Endodermal cell (in vitro differentiated cells): ENCODE results near the gene HOMER3. TPM values are rescaled to one million over a fixed set of nuclear protein-coding genes. Genes with fewer than 3 reads are reported as not detected.
A peak's percentile ranks its signal among the peaks of the same experiment; 100 is the strongest.

Experiments
- DNase-seq: peaks from one replicate; pipeline ENCODE4 v3.0.0-alpha.2; 2017
- H3K27ac ChIP-seq: 2 replicates; pipeline ENCODE4 v1.5.1; 2013; ENCODE audit warnings: mild to moderate bottlenecking, low read depth, low read length, moderate library complexity
- H3K27me3 ChIP-seq: 2 replicates; pipeline ENCODE4 v1.6.1; 2013; ENCODE audit warnings: mild to moderate bottlenecking, low read length, moderate library complexity; ENCODE audit not compliant: insufficient read depth, control insufficient read depth, poor library complexity, severe bottlenecking
- H3K36me3 ChIP-seq: 2 replicates; pipeline ENCODE4 v1.7.0; 2013; ENCODE audit warnings: mild to moderate bottlenecking, low read length, moderate library complexity; ENCODE audit not compliant: control insufficient read depth, insufficient read depth
- H3K4me1 ChIP-seq: one replicate; pipeline ENCODE4 v1.7.0; 2013; ENCODE audit warnings: low read length; ENCODE audit not compliant: control insufficient read depth, insufficient read depth
- H3K4me3 ChIP-seq: 2 replicates; pipeline ENCODE4 v1.5.1; 2013; ENCODE audit warnings: mild to moderate bottlenecking, low read length, moderate library complexity
- H3K9ac ChIP-seq: 2 replicates; pipeline ENCODE4 v1.6.1; 2013; ENCODE audit warnings: mild to moderate bottlenecking, low read length, moderate library complexity; ENCODE audit not compliant: poor library complexity, severe bottlenecking; ENCODE audit errors: extremely low read depth
- H3K9me3 ChIP-seq: 2 replicates; pipeline ENCODE4 v1.6.1; 2013; ENCODE audit warnings: mild to moderate bottlenecking, low read length, moderate library complexity; ENCODE audit not compliant: control insufficient read depth
- H3K27ac Mint-ChIP-seq: 2 replicates; pipeline ENCODE4 v1.8.0; 2020; ENCODE audit warnings: mixed read lengths
- H3K27me3 Mint-ChIP-seq: 2 replicates; pipeline ENCODE4 v1.8.0; 2021; ENCODE audit warnings: mild to moderate bottlenecking, mixed read lengths; ENCODE audit not compliant: insufficient read depth
- H3K36me3 Mint-ChIP-seq: 2 replicates; pipeline ENCODE4 v1.8.0; 2020; ENCODE audit warnings: low read depth, mixed read lengths
- H3K4me1 Mint-ChIP-seq: 2 replicates; pipeline ENCODE4 v1.8.0; 2020; ENCODE audit warnings: mixed read lengths
- H3K4me3 Mint-ChIP-seq: 2 replicates; pipeline ENCODE4 v1.8.0; 2020; ENCODE audit warnings: mild to moderate bottlenecking, moderate library complexity, mixed read lengths
- H3K9me3 Mint-ChIP-seq: 2 replicates; pipeline ENCODE4 v1.8.0; 2020; ENCODE audit warnings: mild to moderate bottlenecking, mixed read lengths
- WGBS, 2 experiments: methylation state at CpG; one replicate each; pipeline versions ENCODE4 v1.1.5 to v1.1.7; 2013; ENCODE audit warnings: missing lambda C conversion rate in 2 of 2, mixed read lengths in 1 of 2; ENCODE audit not compliant: insufficient coverage in 1 of 2, insufficient read length in 1 of 2; 5-methylcytosine and 5-hydroxymethylcytosine counted together
- total RNA-seq, 2 donors: library from RNA; stranded (reverse); fragmentation: NEBNext Ultra II Directional in 1 of 2; extraction: Animal tissue kit (Norgen Biotek cat#: 25700) in 1 of 2; gene quantifications; 2 replicates in 1 of 2; 3 replicates in 1 of 2; pipeline ENCODE4 v1.2.1, GENCODE V29; 2021
- TF ChIP-seq, protein P1 (sequence below): fragments of 200-600 bp; sonication (generic); conservative IDR thresholded peaks from 2 replicates; pipeline ENCODE4 v1.5.0; 2021; ENCODE audit warnings: antibody characterized with exemption, mild to moderate bottlenecking

Gene HOMER3
- total RNA-seq, 2 donors from 2014 or later = 21.5 to 31.2 TPM

GRCh38 chr19:18933297-18933696 is 7.7 kb downstream of the HOMER3 start:
- H3K36me3 Mint-ChIP-seq = peaks cover 23% of the 10 kb centered on the region
- H3K9ac ChIP-seq = no peak overlapping the region
- no peak overlapping the region for H3K4me3 ChIP-seq
- peaks cover 4% of the 10 kb centered on the region for H3K27me3 ChIP-seq
- peaks cover 18% of the 10 kb centered on the region for H3K27me3 Mint-ChIP-seq
- DNase-seq = no peak
- no peaks in the 10 kb centered on the region for H3K4me1 Mint-ChIP-seq
- no peak overlapping the region for H3K27ac ChIP-seq
- peaks cover 16% of the 10 kb centered on the region for H3K36me3 ChIP-seq
- no peaks in the 10 kb centered on the region for H3K4me1 ChIP-seq
- H3K9me3 ChIP-seq = no peaks in the 10 kb centered on the region
- WGBS, 2 experiments = 80 to 84% methylated on average over 8 to 13 of the region's 13 CpGs
- H3K9me3 Mint-ChIP-seq = no peaks in the 10 kb centered on the region
- TF ChIP-seq, protein P1, sequence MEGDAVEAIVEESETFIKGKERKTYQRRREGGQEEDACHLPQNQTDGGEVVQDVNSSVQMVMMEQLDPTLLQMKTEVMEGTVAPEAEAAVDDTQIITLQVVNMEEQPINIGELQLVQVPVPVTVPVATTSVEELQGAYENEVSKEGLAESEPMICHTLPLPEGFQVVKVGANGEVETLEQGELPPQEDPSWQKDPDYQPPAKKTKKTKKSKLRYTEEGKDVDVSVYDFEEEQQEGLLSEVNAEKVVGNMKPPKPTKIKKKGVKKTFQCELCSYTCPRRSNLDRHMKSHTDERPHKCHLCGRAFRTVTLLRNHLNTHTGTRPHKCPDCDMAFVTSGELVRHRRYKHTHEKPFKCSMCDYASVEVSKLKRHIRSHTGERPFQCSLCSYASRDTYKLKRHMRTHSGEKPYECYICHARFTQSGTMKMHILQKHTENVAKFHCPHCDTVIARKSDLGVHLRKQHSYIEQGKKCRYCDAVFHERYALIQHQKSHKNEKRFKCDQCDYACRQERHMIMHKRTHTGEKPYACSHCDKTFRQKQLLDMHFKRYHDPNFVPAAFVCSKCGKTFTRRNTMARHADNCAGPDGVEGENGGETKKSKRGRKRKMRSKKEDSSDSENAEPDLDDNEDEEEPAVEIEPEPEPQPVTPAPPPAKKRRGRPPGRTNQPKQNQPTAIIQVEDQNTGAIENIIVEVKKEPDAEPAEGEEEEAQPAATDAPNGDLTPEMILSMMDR = no peak
- no peak overlapping the region for H3K27ac Mint-ChIP-seq
- no peak overlapping the region for H3K4me3 Mint-ChIP-seq

- peak overlapping the region; percentile 92 for H3K27ac Mint-ChIP-seq
Measured at GRCh38 chr19:18932216-18932841, 8.7 kb downstream of the HOMER3 start.

GRCh38 chr19:18931316-18932162 is 9.5 kb downstream of the HOMER3 start:
- Mint-ChIP-seq H3K9me3 (no peaks in the 10 kb centered on the region), H3K4me3 (no peak overlapping the region), H3K27ac (no peak overlapping the region), H3K4me1 (no peaks in the 10 kb centered on the region), H3K36me3 (peaks cover 23% of the 10 kb centered on the region), H3K27me3 (peaks cover 18% of the 10 kb centered on the region)
- no peak overlapping the region for H3K27ac ChIP-seq
- DNase-seq = no peak
- no peaks in the 10 kb centered on the region for H3K4me1 ChIP-seq
- H3K9ac ChIP-seq = no peak overlapping the region
- peaks cover 4% of the 10 kb centered on the region for H3K27me3 ChIP-seq
- 85 to 96% methylated on average over 3 to 34 of the region's 34 CpGs for WGBS, 2 experiments
- H3K36me3 ChIP-seq = peaks cover 26% of the 10 kb centered on the region
- no peaks in the 10 kb centered on the region for H3K9me3 ChIP-seq
- no peak overlapping the region for H3K4me3 ChIP-seq
- TF ChIP-seq, protein P1 = no peak

More at GRCh38 chr19:18932216-18932841, 8.7 kb downstream of the HOMER3 start:
- H3K36me3 ChIP-seq = peaks cover 25% of the 10 kb centered on the region
- DNase-seq = peak; percentile 99
- TF ChIP-seq, protein P1 = no peak
- no peak overlapping the region for H3K27ac ChIP-seq
- Mint-ChIP-seq H3K36me3 (peaks cover 18% of the 10 kb centered on the region), H3K9me3 (no peaks in the 10 kb centered on the region), H3K27me3 (peaks cover 18% of the 10 kb centered on the region), H3K4me1 (no peaks in the 10 kb centered on the region), H3K4me3 (peak overlapping the region; percentile 54)
- no peak overlapping the region for H3K9ac ChIP-seq
- no peak overlapping the region for H3K4me3 ChIP-seq
- 13 to 22% methylated on average over 14 to 33 of the region's 37 CpGs for WGBS, 2 experiments
- no peaks in the 10 kb centered on the region for H3K9me3 ChIP-seq
- no peaks in the 10 kb centered on the region for H3K4me1 ChIP-seq
- peaks cover 4% of the 10 kb centered on the region for H3K27me3 ChIP-seq
